Ishikawa (cell line): ENCODE data around the gene VTI1A.

Experiments
- CEBPB ChIP-seq: IDR thresholded peaks from 2 replicates; pipeline ENCODE4 v1.6.1; 2012
- CREB1 ChIP-seq: IDR thresholded peaks from 2 replicates; pipeline ENCODE4 v1.6.1; 2012; ENCODE audit warnings: low read depth
- EGR1 ChIP-seq: IDR thresholded peaks from 2 replicates; pipeline ENCODE4 v1.6.1; 2012
- EP300 ChIP-seq: IDR thresholded peaks from 2 replicates; pipeline ENCODE4 v1.6.1; 2012; ENCODE audit warnings: borderline replicate concordance
- FOXM1 ChIP-seq: IDR thresholded peaks from 2 replicates; pipeline ENCODE4 v1.6.1; 2012; ENCODE audit warnings: low read depth, borderline replicate concordance
- NFIC ChIP-seq: IDR thresholded peaks from 2 replicates; pipeline ENCODE4 v1.6.1; 2012
- RAD21 ChIP-seq: IDR thresholded peaks from 2 replicates; pipeline ENCODE4 v1.6.1; 2012; ENCODE audit warnings: low read depth
- TAF1 ChIP-seq: IDR thresholded peaks from 2 replicates; pipeline ENCODE4 v1.6.1; 2012; ENCODE audit warnings: low read depth, mild to moderate bottlenecking
- TCF12 ChIP-seq: IDR thresholded peaks from 2 replicates; pipeline ENCODE4 v1.6.1; 2012; ENCODE audit warnings: low read depth
- TEAD4 ChIP-seq: IDR thresholded peaks from 2 replicates; pipeline ENCODE4 v1.6.1; 2012
- YY1 ChIP-seq: IDR thresholded peaks from 2 replicates; pipeline ENCODE4 v1.6.1; 2012; ENCODE audit warnings: low read depth
- ZBTB7A ChIP-seq: IDR thresholded peaks from 2 replicates; pipeline ENCODE4 v1.6.1; 2012; ENCODE audit warnings: low read depth
- TF ChIP-seq, protein P1 (sequence below): IDR thresholded peaks from 2 replicates; pipeline ENCODE4 v1.6.1; 2012
- TF ChIP-seq, protein P2 (sequence below): IDR thresholded peaks from 2 replicates; pipeline ENCODE4 v1.6.1; 2012; ENCODE audit warnings: low read depth, mild to moderate bottlenecking
- TF ChIP-seq, protein P3 (sequence below): IDR thresholded peaks from 2 replicates; pipeline ENCODE4 v1.6.1; 2012

The VTI1A gene

DNA sequence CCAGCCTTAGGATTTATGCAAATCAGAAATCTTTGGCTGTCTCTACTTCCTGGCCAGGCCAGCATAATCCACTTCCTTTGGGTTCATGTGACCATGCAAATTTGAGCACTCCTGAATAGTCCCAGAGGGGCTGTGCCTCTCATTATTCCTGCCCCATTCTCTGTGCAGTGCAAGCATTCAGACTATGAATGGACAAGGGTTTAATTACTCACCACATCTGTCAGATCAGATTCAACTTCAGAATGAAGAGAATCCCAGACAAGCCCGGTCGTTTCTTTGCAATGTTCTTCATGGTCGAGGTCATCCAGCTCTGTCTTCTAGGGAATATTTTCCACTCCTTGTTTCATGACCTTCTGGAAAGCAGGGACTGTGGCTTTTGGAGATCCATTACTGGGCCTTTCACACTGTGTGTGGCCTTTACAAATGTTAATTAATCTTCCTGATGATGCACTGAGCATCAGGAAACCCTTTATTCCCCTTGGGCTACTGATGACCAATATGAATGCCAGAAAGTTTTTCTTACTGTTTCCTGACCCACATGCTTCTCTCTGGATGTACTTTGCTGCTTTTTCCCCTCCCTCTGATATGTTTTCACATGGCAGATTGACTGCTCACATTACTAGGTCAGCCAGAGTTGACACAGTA, 285.4 kb downstream of the VTI1A start:
- no peak for TF ChIP-seq FOXM1
- TF ChIP-seq, protein P1, sequence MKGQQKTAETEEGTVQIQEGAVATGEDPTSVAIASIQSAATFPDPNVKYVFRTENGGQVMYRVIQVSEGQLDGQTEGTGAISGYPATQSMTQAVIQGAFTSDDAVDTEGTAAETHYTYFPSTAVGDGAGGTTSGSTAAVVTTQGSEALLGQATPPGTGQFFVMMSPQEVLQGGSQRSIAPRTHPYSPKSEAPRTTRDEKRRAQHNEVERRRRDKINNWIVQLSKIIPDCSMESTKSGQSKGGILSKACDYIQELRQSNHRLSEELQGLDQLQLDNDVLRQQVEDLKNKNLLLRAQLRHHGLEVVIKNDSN: peak; percentile 32; the same call in 1 of the 2 replicates

DNA sequence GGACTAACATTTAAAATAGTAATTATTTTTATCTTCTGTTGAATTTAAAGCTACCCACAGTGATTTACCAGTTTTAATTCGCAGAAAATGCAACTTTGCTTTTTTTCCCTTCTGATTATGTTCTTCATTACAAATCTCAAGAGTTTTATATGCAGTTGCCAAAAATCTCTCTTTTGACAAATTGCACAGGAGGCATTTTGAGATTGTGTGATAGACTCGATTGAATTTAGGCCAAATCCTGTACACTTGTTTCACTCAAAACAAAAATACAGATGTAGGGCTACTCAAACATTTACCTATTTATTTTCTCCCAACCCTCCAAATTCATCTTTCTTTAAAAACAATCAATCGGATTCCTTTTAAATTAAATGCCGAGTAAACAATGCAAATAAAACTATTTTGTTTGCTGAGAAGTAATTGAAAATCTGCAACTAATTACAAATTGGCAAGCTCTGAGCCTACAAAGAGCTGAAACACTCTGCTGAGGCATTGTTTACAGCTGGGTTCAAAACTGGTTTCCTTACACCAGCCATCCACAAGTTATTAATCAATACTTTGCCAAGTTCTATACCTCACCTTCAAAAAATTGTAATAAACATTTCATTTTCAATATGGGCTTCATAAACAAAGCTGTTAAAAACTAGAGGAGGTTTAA, 288.2 kb downstream of the VTI1A start:
- TF ChIP-seq EGR1: no peak
- no peak for TF ChIP-seq EP300
- no peak for TF ChIP-seq TAF1
- TF ChIP-seq, protein P2, sequence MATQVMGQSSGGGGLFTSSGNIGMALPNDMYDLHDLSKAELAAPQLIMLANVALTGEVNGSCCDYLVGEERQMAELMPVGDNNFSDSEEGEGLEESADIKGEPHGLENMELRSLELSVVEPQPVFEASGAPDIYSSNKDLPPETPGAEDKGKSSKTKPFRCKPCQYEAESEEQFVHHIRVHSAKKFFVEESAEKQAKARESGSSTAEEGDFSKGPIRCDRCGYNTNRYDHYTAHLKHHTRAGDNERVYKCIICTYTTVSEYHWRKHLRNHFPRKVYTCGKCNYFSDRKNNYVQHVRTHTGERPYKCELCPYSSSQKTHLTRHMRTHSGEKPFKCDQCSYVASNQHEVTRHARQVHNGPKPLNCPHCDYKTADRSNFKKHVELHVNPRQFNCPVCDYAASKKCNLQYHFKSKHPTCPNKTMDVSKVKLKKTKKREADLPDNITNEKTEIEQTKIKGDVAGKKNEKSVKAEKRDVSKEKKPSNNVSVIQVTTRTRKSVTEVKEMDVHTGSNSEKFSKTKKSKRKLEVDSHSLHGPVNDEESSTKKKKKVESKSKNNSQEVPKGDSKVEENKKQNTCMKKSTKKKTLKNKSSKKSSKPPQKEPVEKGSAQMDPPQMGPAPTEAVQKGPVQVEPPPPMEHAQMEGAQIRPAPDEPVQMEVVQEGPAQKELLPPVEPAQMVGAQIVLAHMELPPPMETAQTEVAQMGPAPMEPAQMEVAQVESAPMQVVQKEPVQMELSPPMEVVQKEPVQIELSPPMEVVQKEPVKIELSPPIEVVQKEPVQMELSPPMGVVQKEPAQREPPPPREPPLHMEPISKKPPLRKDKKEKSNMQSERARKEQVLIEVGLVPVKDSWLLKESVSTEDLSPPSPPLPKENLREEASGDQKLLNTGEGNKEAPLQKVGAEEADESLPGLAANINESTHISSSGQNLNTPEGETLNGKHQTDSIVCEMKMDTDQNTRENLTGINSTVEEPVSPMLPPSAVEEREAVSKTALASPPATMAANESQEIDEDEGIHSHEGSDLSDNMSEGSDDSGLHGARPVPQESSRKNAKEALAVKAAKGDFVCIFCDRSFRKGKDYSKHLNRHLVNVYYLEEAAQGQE: no peak
- no peak for TF ChIP-seq RAD21
- TF ChIP-seq NFIC: no peak
- TF ChIP-seq CEBPB: no peak

DNA sequence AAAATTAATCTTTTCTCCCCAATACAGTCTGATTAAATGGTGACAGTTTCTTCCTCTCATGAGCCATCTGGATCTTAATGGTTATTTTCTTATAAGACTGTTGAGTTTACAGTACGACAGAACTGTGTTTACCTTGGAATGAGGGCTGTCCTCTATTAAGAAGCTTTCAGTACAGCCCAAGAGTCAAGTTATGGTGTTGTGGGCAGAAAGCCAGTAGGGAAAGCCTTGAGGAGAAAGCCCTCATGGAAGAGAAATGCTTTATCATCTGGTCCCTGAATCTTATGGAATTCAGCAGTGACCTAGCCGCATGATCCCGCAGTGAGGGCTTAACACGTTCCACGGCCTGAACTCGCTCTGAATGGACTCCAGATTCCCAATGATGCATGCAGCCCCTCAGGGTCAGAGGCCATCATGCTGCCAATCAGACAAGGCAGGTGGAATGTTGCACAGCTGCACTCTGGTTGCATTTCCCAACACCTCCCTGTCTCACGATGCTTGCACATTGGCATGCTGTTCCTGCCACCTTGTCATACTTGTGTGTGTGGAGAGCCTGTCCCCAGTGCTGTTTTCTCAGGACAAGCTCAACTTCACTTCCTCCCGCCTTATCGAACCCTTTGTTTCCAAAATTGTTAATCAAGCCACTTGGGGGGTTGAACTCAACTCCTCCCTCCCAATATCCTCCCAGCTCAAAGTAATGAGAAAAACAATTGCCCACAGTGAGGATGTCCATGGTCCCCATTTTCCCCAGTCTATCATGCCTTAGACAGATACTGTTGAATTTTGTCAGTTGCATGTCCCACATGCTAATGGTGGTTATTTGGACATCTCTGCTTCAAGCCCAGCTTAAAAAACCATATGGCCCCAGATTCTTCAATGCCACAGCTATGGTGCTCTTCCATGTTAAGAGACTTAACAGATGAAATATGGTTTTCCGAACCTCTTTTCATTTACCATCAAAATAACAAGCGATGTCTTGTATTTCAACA, 291.9 kb downstream of the VTI1A start:
- no peak for TF ChIP-seq CEBPB

DNA sequence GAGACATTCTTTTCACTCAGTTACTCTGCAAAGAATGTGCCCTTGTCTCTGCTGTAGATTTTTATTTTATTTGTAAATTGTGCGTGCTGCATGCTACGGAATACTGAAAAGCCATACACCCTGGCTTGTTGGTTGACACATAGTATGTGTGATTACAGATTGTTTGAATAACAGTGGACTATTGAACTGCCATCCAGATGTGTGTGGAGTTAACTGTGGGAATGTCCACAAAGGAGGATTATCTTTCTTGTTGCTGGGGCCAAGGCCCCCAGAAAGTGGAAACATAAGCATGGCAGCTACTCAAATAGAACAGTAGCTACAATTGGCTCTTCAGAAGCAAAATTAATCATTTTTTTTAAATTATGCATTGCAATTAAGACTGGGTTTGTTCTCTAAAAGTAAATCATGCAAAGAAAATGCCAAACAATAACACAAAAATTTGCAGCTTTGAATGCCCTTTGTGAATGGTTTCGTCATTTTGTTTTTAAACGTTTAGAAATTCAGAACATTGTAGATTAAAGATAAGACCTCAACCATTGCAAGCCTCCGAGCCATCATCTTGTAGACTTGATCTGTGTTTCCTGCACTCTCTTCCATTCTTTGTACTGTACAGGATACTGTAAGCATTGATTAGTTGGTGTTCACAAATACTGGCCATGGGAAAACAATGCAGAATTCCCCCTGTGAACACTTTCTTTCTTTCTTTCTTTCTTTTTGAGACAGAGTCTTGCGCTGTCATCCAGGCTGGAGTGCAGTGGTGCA, 292.8 kb downstream of the VTI1A start:
- no peak for TF ChIP-seq ZBTB7A
- TF ChIP-seq EP300: no peak
- TF ChIP-seq CREB1: no peak
- no peak for TF ChIP-seq RAD21
- no peak for TF ChIP-seq NFIC
- TF ChIP-seq, protein P2: no peak
- no peak for TF ChIP-seq TCF12
- no peak for TF ChIP-seq TAF1
- TF ChIP-seq, protein P3, sequence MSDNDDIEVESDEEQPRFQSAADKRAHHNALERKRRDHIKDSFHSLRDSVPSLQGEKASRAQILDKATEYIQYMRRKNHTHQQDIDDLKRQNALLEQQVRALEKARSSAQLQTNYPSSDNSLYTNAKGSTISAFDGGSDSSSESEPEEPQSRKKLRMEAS: no peak
- TF ChIP-seq, protein P1: no peak
- TF ChIP-seq FOXM1: no peak

DNA sequence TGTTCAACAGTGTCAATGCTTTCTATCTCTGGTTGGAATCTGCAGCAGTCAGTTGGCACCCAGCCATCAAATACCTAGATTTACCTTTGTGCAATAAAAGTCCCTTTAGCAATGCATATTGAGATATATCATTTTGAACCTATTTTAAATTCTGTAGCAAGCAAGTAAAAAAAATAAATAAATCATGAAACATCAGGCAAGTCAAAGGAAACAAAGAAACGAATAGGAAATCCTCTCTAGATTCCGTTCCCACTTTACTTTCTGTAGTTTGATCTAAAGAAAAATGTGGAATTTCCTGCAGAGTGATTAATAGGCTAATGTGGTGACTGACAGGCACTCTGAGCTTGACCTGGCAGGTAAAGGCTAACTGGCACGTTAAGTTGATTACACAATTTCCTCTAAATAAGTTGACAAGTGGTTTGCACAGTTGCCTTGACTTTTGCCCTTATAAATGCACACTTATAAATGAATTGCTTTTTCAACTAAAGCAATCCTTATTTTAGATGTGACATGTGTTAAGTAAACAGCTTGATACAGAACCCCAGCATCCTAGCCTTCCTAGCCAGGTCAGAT, 294.9 kb downstream of the VTI1A start:
- TF ChIP-seq TEAD4 (peak; percentile 64; the same call in 1 of the 2 replicates), FOXM1 (no peak; the same call in 1 of the 2 replicates), NFIC (peak; percentile 87), EGR1 (no peak), CEBPB (peak; percentile 92), ZBTB7A (no peak), CREB1 (no peak), TCF12 (peak; percentile 66; the same call in 1 of the 2 replicates), EP300 (peak; percentile 45; the same call in 1 of the 2 replicates), YY1 (no peak)
- TF ChIP-seq, protein P1: no peak
- TF ChIP-seq, protein P3: no peak
